ENCODE data around the gene SMOC1.

DNA sequence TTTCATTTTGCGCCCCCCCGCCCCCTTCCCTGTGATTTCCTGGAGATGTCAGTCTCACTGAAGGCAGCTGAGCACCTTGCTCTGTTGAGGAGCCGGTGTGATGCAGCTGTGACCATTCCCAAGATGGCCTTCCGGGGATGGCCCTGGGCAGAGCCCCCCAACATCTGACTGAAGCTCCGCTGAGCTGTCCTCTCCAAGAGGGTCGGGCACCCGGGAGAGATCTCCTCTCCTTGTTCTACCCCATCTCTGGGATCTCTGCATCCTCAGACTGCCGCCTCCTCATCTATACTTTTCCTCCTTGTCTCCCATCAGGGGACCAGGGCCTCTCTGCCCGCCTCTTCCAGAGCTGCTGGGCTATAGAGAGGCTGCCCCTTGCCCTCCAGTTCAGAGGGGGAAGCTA lies 965 bp upstream of the SMOC1 start:
- TF ChIP-seq YY1 (IDR thresholded peaks at IDR 0.05; ENCODE audit: insufficient read depth, insufficient read length) (no peak), ZNF274 (IDR thresholded peaks at IDR 0.05; ENCODE audit: low read depth, low read length) (no peak)
